H9 (cell line): ENCODE data around the gene RTP4. TPM values are rescaled to one million over a fixed set of nuclear protein-coding genes. Genes with fewer than 3 reads are reported as not detected.

Source experiments
- DNase-seq: peaks from one replicate; pipeline ENCODE4 v3.0.0-alpha.2; 2017
- H2AFZ ChIP-seq: one replicate; pipeline ENCODE4 v1.6.1; 2013; ENCODE audit warnings: mild to moderate bottlenecking, low read length, control low read depth, moderate library complexity
- H2AK5ac ChIP-seq: 2 replicates; pipeline ENCODE4 v1.6.1; 2013; ENCODE audit warnings: low read length, control low read depth, mixed read lengths; ENCODE audit not compliant: insufficient read length
- H2BK120ac ChIP-seq: one replicate; pipeline ENCODE4 v1.6.1; 2013; ENCODE audit warnings: low read depth, mild to moderate bottlenecking, low read length, control low read depth, inconsistent platforms; ENCODE audit not compliant: poor library complexity, severe bottlenecking
- H2BK12ac ChIP-seq: 2 replicates; pipeline ENCODE4 v1.6.1; 2013; ENCODE audit warnings: low read length, control low read depth, mixed read lengths, low read depth; ENCODE audit not compliant: insufficient read length
- H2BK15ac ChIP-seq: 2 replicates; pipeline ENCODE4 v1.6.1; 2013; ENCODE audit warnings: low read depth, low read length, control low read depth
- H2BK20ac ChIP-seq: one replicate; pipeline ENCODE4 v1.6.1; 2013; ENCODE audit warnings: low read depth, mild to moderate bottlenecking, low read length, control low read depth, inconsistent platforms; ENCODE audit not compliant: poor library complexity, severe bottlenecking
- H2BK5ac ChIP-seq: 2 replicates; pipeline ENCODE4 v1.6.1; 2013; ENCODE audit warnings: low read length, control low read depth, mixed read lengths; ENCODE audit not compliant: insufficient read length
- H3K14ac ChIP-seq: 2 replicates; pipeline ENCODE4 v1.6.1; 2013; ENCODE audit warnings: low read length, control low read depth; ENCODE audit not compliant: insufficient read depth
- H3K18ac ChIP-seq: 2 replicates; pipeline ENCODE4 v1.6.1; 2013; ENCODE audit warnings: low read depth, mild to moderate bottlenecking, mixed read lengths, low read length, control low read depth; ENCODE audit not compliant: insufficient read length
- H3K23ac ChIP-seq: 2 replicates; pipeline ENCODE4 v1.6.1; 2013; ENCODE audit warnings: low read length, control low read depth, mixed read lengths, low read depth; ENCODE audit not compliant: insufficient read length
- H3K23me2 ChIP-seq: 2 replicates; pipeline ENCODE4 v1.6.1; 2013; ENCODE audit warnings: low read depth, mild to moderate bottlenecking, mixed read lengths, low read length, control low read depth; ENCODE audit not compliant: insufficient read length, poor library complexity, severe bottlenecking
- H3K27ac ChIP-seq: 2 replicates; pipeline ENCODE4 v1.5.1; 2013; ENCODE audit warnings: low read length, control low read depth, mixed read lengths, low read depth; ENCODE audit not compliant: insufficient read length
- H3K27me3 ChIP-seq: 2 replicates; pipeline ENCODE4 v1.6.1; 2013; ENCODE audit warnings: low read length, control low read depth, inconsistent platforms; ENCODE audit not compliant: insufficient read depth
- H3K4ac ChIP-seq: 2 replicates; pipeline ENCODE4 v1.6.1; 2013; ENCODE audit warnings: low read depth, mild to moderate bottlenecking, control low read depth, inconsistent platforms, low read length, moderate library complexity
- H3K4me1 ChIP-seq: 2 replicates; pipeline ENCODE4 v1.6.1; 2013; ENCODE audit warnings: low read length, control low read depth, inconsistent platforms; ENCODE audit not compliant: insufficient read depth
- H3K4me2 ChIP-seq: 2 replicates; pipeline ENCODE4 v1.6.1; 2013; ENCODE audit warnings: low read length, control low read depth, mixed read lengths; ENCODE audit not compliant: insufficient read length, insufficient read depth
- H3K56ac ChIP-seq: 2 replicates; pipeline ENCODE4 v1.6.1; 2013; ENCODE audit warnings: low read depth, mild to moderate bottlenecking, mixed read lengths, low read length, control low read depth; ENCODE audit not compliant: insufficient read length
- H3K79me1 ChIP-seq: 2 replicates; pipeline ENCODE4 v1.6.1; 2013; ENCODE audit warnings: low read depth, mild to moderate bottlenecking, moderate library complexity, low read length, control low read depth, inconsistent platforms; ENCODE audit not compliant: insufficient read depth, poor library complexity, severe bottlenecking
- H3K79me2 ChIP-seq: 2 replicates; pipeline ENCODE4 v1.6.1; 2013; ENCODE audit warnings: low read length, control low read depth, inconsistent platforms; ENCODE audit not compliant: insufficient read depth
- H3K9ac ChIP-seq: 2 replicates; pipeline ENCODE4 v1.6.1; 2013; ENCODE audit warnings: low read length, control low read depth, mixed read lengths; ENCODE audit not compliant: insufficient read length; ENCODE audit errors: extremely low read depth
- H3K9me3 ChIP-seq: one replicate; pipeline ENCODE4 v1.6.1; 2013; ENCODE audit warnings: low read depth, low read length, inconsistent platforms; ENCODE audit not compliant: control insufficient read depth
- H3T11ph ChIP-seq: one replicate; pipeline ENCODE4 v1.6.1; 2013; ENCODE audit warnings: mild to moderate bottlenecking, low read length, control low read depth, inconsistent platforms
- H4K20me1 ChIP-seq: one replicate; pipeline ENCODE4 v1.6.1; 2013; ENCODE audit not compliant: control insufficient read depth, insufficient read length, insufficient read depth
- H4K5ac ChIP-seq: 2 replicates; pipeline ENCODE4 v1.6.1; 2013; ENCODE audit warnings: low read depth, mild to moderate bottlenecking, mixed read lengths, low read length, control low read depth; ENCODE audit not compliant: insufficient read length
- H4K8ac ChIP-seq: replicated peaks from 2 replicates; pipeline ENCODE4 v1.6.1; 2013; ENCODE audit warnings: low read length, control low read depth, mixed read lengths, low read depth; ENCODE audit not compliant: insufficient read length
- H4K91ac ChIP-seq: 2 replicates; pipeline ENCODE4 v1.6.1; 2013; ENCODE audit warnings: low read depth, mild to moderate bottlenecking, moderate library complexity, mixed read lengths, low read length, control low read depth; ENCODE audit not compliant: insufficient read length
- H3K27ac Mint-ChIP-seq, 3 experiments: 2 replicates in 2 of 3; 3 replicates in 1 of 3; pipeline ENCODE4 v1.8.0; 2020 to 2021; ENCODE audit warnings: mixed read lengths in 3 of 3, mild to moderate bottlenecking in 1 of 3, moderate library complexity in 1 of 3
- H3K27me3 Mint-ChIP-seq: 2 replicates; pipeline ENCODE4 v1.8.0; 2021; ENCODE audit warnings: low read depth, mild to moderate bottlenecking, moderate library complexity, mixed read lengths
- H3K36me3 Mint-ChIP-seq, 3 experiments: 2 replicates in 2 of 3; 3 replicates in 1 of 3; pipeline ENCODE4 v1.8.0; 2020 to 2021; ENCODE audit warnings: low read depth in 3 of 3, mixed read lengths in 3 of 3; ENCODE audit not compliant: insufficient read depth in 1 of 3
- H3K4me1 Mint-ChIP-seq, 2 experiments: 2 replicates each; pipeline ENCODE4 v1.8.0; 2020; ENCODE audit warnings: mixed read lengths in 2 of 2
- H3K4me3 Mint-ChIP-seq, 2 experiments: 2 replicates in 1 of 2; 3 replicates in 1 of 2; pipeline ENCODE4 v1.8.0; 2020 to 2021; ENCODE audit warnings: mild to moderate bottlenecking in 2 of 2, mixed read lengths in 2 of 2, moderate library complexity in 1 of 2
- H3K9me3 Mint-ChIP-seq, 2 experiments: 2 replicates in 1 of 2; 3 replicates in 1 of 2; pipeline ENCODE4 v1.8.0; 2020; ENCODE audit warnings: mild to moderate bottlenecking in 2 of 2, mixed read lengths in 2 of 2, moderate library complexity in 1 of 2
- CTCF ChIP-seq: fragments of 200-600 bp; sonication (generic); conservative IDR thresholded peaks from 3 replicates; pipeline ENCODE4 v1.8.0; 2021; ENCODE audit warnings: antibody characterized with exemption, mild to moderate bottlenecking
- whole genome bisulfite sequencing: extraction: QIAGEN DNeasy Blood & Tissue Kit; methylation state at CpG from one replicate; pipeline ENCODE4 v1.1.7; 2013; ENCODE audit warnings: missing lambda C conversion rate, low lambda C conversion rate, mixed read lengths; ENCODE audit not compliant: insufficient read length; ENCODE audit errors: extremely low coverage; 5-methylcytosine and 5-hydroxymethylcytosine counted together
- total RNA-seq: library from RNA; stranded (reverse); gene quantifications from 2 replicates; pipeline ENCODE4 v1.2.1, GENCODE V29; 2021

RTP4 gene
- total RNA-seq, 1 experiment from 2014 or later = not detected

- H2BK5ac ChIP-seq = no peak overlapping the region
- DNase-seq = no peak
- Mint-ChIP-seq H3K4me1 (peaks cover 0 to 4% of the 10 kb centered on the region in 2 experiments; a peak in 1 of 4 replicates), H3K27ac (no peak overlapping the region), H3K9me3 (no peaks in the 10 kb centered on the region), H3K27me3 (no peaks in the 10 kb centered on the region; the same call in 1 of the 2 replicates), H3K4me3 (no peak overlapping the region), H3K36me3 (no peaks in the 10 kb centered on the region)
- no peak overlapping the region for H2BK15ac ChIP-seq
- no peak overlapping the region for H4K5ac ChIP-seq
- H4K91ac ChIP-seq = no peak overlapping the region
- no peak overlapping the region for H3K56ac ChIP-seq
- H2BK12ac ChIP-seq = no peak overlapping the region
- no peaks in the 10 kb centered on the region for H3K79me1 ChIP-seq
- H3K27me3 ChIP-seq = no peaks in the 10 kb centered on the region
- TF ChIP-seq CTCF = no peak
- no peak overlapping the region for H3K14ac ChIP-seq
- H3K23ac ChIP-seq = no peak overlapping the region
- no peaks in the 10 kb centered on the region for H3K23me2 ChIP-seq
- no peak overlapping the region for H3K18ac ChIP-seq
- no peaks in the 10 kb centered on the region for H3K79me2 ChIP-seq
- H2BK120ac ChIP-seq = no peak overlapping the region
- whole genome bisulfite sequencing = no CpG with 5 or more reads among the region's 4 CpGs
- no peak overlapping the region for H3K4me2 ChIP-seq
- H2BK20ac ChIP-seq = no peak overlapping the region
- H3K4ac ChIP-seq = no peak overlapping the region
- H4K8ac ChIP-seq = no peak overlapping the region
- H3K9ac ChIP-seq = no peak overlapping the region
- H2AK5ac ChIP-seq = no peak overlapping the region
- H3K9me3 ChIP-seq = no peaks in the 10 kb centered on the region
- no peaks in the 10 kb centered on the region for H3K4me1 ChIP-seq
- H3T11ph ChIP-seq = no peak overlapping the region
- H3K27ac ChIP-seq = no peak overlapping the region
- no peak overlapping the region for H2AFZ ChIP-seq
- H4K20me1 ChIP-seq = no peaks in the 10 kb centered on the region
Measured at GRCh38 chr3:187403768-187404288, 35.6 kb downstream of the RTP4 start.
